Hepatocyte (in vitro differentiated cells): Measurements from ENCODE around the gene KLF5.

Source experiments
- CTCF ChIP-seq: fragments of 200-600 bp; sonication (generic); IDR thresholded peaks from 2 replicates; pipeline ENCODE4 v1.5.1; 2016; ENCODE audit warnings: antibody characterized with exemption, mild to moderate bottlenecking; ENCODE audit not compliant: poor library complexity
- EZH2 ChIP-seq: fragments of 200-600 bp; sonication (generic); IDR thresholded peaks from 2 replicates; pipeline ENCODE4 v1.6.1; 2016; ENCODE audit warnings: antibody characterized with exemption, mild to moderate bottlenecking, borderline replicate concordance
- EZH2phosphoT487 ChIP-seq: fragments of 200-600 bp; sonication (generic); IDR thresholded peaks from one replicate; pipeline ENCODE4 v1.6.1; 2018; ENCODE audit warnings: antibody characterized with exemption, mild to moderate bottlenecking, low read depth, moderate library complexity; ENCODE audit not compliant: unreplicated experiment, severe bottlenecking

- TF ChIP-seq CTCF (no peak), EZH2phosphoT487 (no peak), EZH2 (no peak)
These were observed 816 bp upstream of the KLF5 start for GRCh38 chr13:73058064-73058313.
